GM12878 (cell line): ENCODE data around the gene TOGARAM1. TPM values are rescaled to one million over a fixed set of nuclear protein-coding genes. Genes with fewer than 3 reads are reported as not detected.

Experiments
- HDAC2 ChIP-seq: fragments of 200-600 bp; sonication (generic); IDR thresholded peaks from 2 replicates; pipeline ENCODE4 v1.6.1; 2017
- NBN ChIP-seq: fragments of 450-650 bp; IDR thresholded peaks from 2 replicates; pipeline ENCODE4 v1.6.1; 2016
- NRF1 ChIP-seq: conservative IDR thresholded peaks from 2 replicates; pipeline ENCODE4 v1.6.1; 2011; ENCODE audit warnings: mild to moderate bottlenecking, low read depth, low read length, improper control_type of control experiment
- PAX5 ChIP-seq: IDR thresholded peaks from 2 replicates; pipeline ENCODE4 v1.6.1; 2011; ENCODE audit warnings: low read depth, low read length, borderline replicate concordance
- POU2F2 ChIP-seq: IDR thresholded peaks from 3 replicates; pipeline ENCODE4 v1.6.1; 2011; ENCODE audit warnings: low read depth, mild to moderate bottlenecking, low read length, borderline replicate concordance
- ZNF384 ChIP-seq: IDR thresholded peaks from 2 replicates; pipeline ENCODE4 v1.6.1; 2012; ENCODE audit warnings: low read depth, mild to moderate bottlenecking, low read length, improper control_type of control experiment, borderline replicate concordance
- polyA plus RNA-seq, 11 experiments: library from polyadenylated mRNA; depleted of rRNA in 4 of 11; unstranded in 6 of 11; stranded (reverse) in 5 of 11; fragments of >200 nt; fragmentation: Nextera tagmentation in 4 of 11; fragmentation: Illumina TruSeq in 1 of 11; extraction: Ambion mirVana in 4 of 11; extraction: Trizol in 1 of 11; gene quantifications; 1 replicate in 1 of 11; 2 replicates in 10 of 11; pipeline versions ENCODE4 v1.2.1 to v1.2.3, GENCODE V29; 2011 to 2016; ENCODE audit warnings: inconsistent platforms in 2 of 11, missing spikeins in 2 of 11, low read depth in 1 of 11
- total RNA-seq, 4 experiments: library from RNA; depleted of rRNA in 3 of 4; stranded (reverse); fragments of >200 nt in 3 of 4; fragmentation: Illumina TruSeq in 1 of 4; extraction: Trizol in 1 of 4; gene quantifications; 2 replicates each; pipeline versions ENCODE4 v1.2.1 to v1.2.3, GENCODE V29; 2013 to 2021
- TF ChIP-seq, protein P1 (sequence below): fragments of 450-650 bp; IDR thresholded peaks from 2 replicates; pipeline ENCODE4 v1.6.1; 2017; ENCODE audit warnings: mild to moderate bottlenecking, moderate library complexity
- TF ChIP-seq, protein P2 (sequence below): fragments of 450-650 bp; IDR thresholded peaks from 2 replicates; pipeline ENCODE4 v1.6.1; 2017; ENCODE audit warnings: borderline replicate concordance

The TOGARAM1 gene
- total and polyA plus RNA-seq, 10 of the 15 experiments (the other 5 are each of a cell fraction or from before 2014, with no cell fraction given) = 2.1 to 14.4 (median 7.2) TPM

DNA sequence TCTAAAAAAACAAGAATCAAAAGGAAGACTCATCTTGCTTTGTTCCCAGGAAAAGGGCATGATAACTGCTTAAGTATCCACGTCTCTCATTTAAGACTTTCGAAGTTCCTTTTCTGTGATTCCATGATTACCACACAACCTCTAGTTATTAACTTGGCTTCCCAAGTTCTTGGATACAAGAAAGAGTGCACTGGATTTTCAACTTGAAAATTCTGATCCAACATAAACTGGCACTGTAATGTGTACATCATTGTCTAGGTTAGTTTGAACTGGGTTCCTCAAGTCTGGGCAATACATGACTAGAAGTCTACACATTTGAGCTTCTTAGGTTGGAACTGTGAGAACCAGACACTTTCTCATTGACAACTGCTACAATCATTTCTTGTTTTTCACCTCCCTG is 1.8 kb upstream of the TOGARAM1 start (continued):
- TF ChIP-seq, protein P1, sequence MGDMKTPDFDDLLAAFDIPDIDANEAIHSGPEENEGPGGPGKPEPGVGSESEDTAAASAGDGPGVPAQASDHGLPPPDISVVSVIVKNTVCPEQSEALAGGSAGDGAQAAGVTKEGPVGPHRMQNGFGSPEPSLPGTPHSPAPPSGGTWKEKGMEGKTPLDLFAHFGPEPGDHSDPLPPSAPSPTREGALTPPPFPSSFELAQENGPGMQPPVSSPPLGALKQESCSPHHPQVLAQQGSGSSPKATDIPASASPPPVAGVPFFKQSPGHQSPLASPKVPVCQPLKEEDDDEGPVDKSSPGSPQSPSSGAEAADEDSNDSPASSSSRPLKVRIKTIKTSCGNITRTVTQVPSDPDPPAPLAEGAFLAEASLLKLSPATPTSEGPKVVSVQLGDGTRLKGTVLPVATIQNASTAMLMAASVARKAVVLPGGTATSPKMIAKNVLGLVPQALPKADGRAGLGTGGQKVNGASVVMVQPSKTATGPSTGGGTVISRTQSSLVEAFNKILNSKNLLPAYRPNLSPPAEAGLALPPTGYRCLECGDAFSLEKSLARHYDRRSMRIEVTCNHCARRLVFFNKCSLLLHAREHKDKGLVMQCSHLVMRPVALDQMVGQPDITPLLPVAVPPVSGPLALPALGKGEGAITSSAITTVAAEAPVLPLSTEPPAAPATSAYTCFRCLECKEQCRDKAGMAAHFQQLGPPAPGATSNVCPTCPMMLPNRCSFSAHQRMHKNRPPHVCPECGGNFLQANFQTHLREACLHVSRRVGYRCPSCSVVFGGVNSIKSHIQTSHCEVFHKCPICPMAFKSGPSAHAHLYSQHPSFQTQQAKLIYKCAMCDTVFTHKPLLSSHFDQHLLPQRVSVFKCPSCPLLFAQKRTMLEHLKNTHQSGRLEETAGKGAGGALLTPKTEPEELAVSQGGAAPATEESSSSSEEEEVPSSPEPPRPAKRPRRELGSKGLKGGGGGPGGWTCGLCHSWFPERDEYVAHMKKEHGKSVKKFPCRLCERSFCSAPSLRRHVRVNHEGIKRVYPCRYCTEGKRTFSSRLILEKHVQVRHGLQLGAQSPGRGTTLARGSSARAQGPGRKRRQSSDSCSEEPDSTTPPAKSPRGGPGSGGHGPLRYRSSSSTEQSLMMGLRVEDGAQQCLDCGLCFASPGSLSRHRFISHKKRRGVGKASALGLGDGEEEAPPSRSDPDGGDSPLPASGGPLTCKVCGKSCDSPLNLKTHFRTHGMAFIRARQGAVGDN = no peak
- no peak for TF ChIP-seq NBN
- TF ChIP-seq NRF1 = no peak
- TF ChIP-seq HDAC2 = no peak
- no peak for TF ChIP-seq POU2F2
- no peak for TF ChIP-seq PAX5
- TF ChIP-seq ZNF384 = no peak
- TF ChIP-seq, protein P2, sequence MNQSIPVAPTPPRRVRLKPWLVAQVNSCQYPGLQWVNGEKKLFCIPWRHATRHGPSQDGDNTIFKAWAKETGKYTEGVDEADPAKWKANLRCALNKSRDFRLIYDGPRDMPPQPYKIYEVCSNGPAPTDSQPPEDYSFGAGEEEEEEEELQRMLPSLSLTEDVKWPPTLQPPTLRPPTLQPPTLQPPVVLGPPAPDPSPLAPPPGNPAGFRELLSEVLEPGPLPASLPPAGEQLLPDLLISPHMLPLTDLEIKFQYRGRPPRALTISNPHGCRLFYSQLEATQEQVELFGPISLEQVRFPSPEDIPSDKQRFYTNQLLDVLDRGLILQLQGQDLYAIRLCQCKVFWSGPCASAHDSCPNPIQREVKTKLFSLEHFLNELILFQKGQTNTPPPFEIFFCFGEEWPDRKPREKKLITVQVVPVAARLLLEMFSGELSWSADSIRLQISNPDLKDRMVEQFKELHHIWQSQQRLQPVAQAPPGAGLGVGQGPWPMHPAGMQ = no peak
